ENCODE measurements around the gene GABRD.
"Not testable (repeated sequence)": the region's sequence is repeated elsewhere in the genome, so short reads cannot be mapped to it uniquely, and the experiment has no call there.

GABRD gene

GRCh38 chr1:2019172-2019543 is at the start of gene GABRD:
TSS of gene GABRD (plus strand) at chr1:2019345. CDS start at chr1:2019424, 79 bp downstream.
- peak; percentile 58 for DNase-seq (ENCODE audit: low spot score)

- no peak for DNase-seq (ENCODE audit: low spot score)
Measured at GRCh38 chr1:1969505-1969900, 49.6 kb upstream of the GABRD start.

- no peak for DNase-seq (ENCODE audit: low spot score)
Measured at GRCh38 chr1:1969953-1970716, 49.0 kb upstream of the GABRD start.

- no peak for DNase-seq (ENCODE audit: low spot score)
Measured at GRCh38 chr1:1971017-1971416, 48.1 kb upstream of the GABRD start.

- DNase-seq (ENCODE audit: low spot score): no peak
Measured at GRCh38 chr1:1971688-1972087, 47.5 kb upstream of the GABRD start.

GRCh38 chr1:1972976-1973715 is 46.0 kb upstream of the GABRD start:
- DNase-seq (ENCODE audit: low spot score): no peak

- no peak for DNase-seq (ENCODE audit: low spot score)
Measured at GRCh38 chr1:1973716-1974642, 45.2 kb upstream of the GABRD start.

GRCh38 chr1:1974834-1975233 is 44.3 kb upstream of the GABRD start:
- DNase-seq (ENCODE audit: low spot score): no peak

- DNase-seq (ENCODE audit: low spot score): no peak
Measured at GRCh38 chr1:1975535-1975934, 43.6 kb upstream of the GABRD start.

- no peak for DNase-seq (ENCODE audit: low spot score)
Measured at GRCh38 chr1:1976031-1976430, 43.1 kb upstream of the GABRD start.

- no peak for DNase-seq (ENCODE audit: low spot score)
Measured at GRCh38 chr1:1978108-1978507, 41.0 kb upstream of the GABRD start.

- DNase-seq (ENCODE audit: low spot score): not testable (repeated sequence)
Measured at GRCh38 chr1:1978690-1979481, 40.3 kb upstream of the GABRD start.

GRCh38 chr1:1979482-1980165 is 39.5 kb upstream of the GABRD start:
- no peak for DNase-seq (ENCODE audit: low spot score)

- DNase-seq (ENCODE audit: low spot score): no peak
Measured at GRCh38 chr1:1980467-1981141, 38.5 kb upstream of the GABRD start.

GRCh38 chr1:1981142-1981500 is 38.0 kb upstream of the GABRD start:
- no peak for DNase-seq (ENCODE audit: low spot score)

- DNase-seq (ENCODE audit: low spot score): not testable (repeated sequence)
Measured at GRCh38 chr1:1981631-1982327, 37.4 kb upstream of the GABRD start.

GRCh38 chr1:1982379-1983232 is 36.5 kb upstream of the GABRD start:
- DNase-seq (ENCODE audit: low spot score): no peak

- no peak for DNase-seq (ENCODE audit: low spot score)
Measured at GRCh38 chr1:1984560-1985070, 34.5 kb upstream of the GABRD start.
